CD4-positive, CD25-positive, alpha-beta regulatory T cell (primary cell): Measurements from ENCODE around the gene GJA3. TPM values are rescaled to one million over a fixed set of nuclear protein-coding genes. Genes with fewer than 3 reads are reported as not detected.

Source experiments
- ATAC-seq, 2 donors: fragments of 150-1000 bp; cut with Tn5 transposase; one replicate each; pipeline ENCODE4 v1.10.0; 2021; ENCODE audit warnings: low read depth in 2 of 2, moderate number of reproducible peaks in 2 of 2, moderate library complexity in 1 of 2
- DNase-seq, 3 donors: peaks; one replicate each; pipeline versions ENCODE4 v3.0.0 to v3.0.0-alpha.2; 2012 to 2022; ENCODE audit warnings: mixed read lengths in 1 of 3
- H3K27ac ChIP-seq: one replicate; pipeline ENCODE4 v1.7.0; 2013; ENCODE audit warnings: mild to moderate bottlenecking, low read length; ENCODE audit not compliant: insufficient read depth, poor library complexity, severe bottlenecking
- H3K27me3 ChIP-seq: one replicate; pipeline ENCODE4 v1.7.0; 2013; ENCODE audit warnings: low read length; ENCODE audit not compliant: control insufficient read depth, insufficient read depth
- H3K36me3 ChIP-seq: one replicate; pipeline ENCODE4 v1.7.0; 2013; ENCODE audit warnings: mild to moderate bottlenecking, low read length, moderate library complexity; ENCODE audit not compliant: control insufficient read depth, insufficient read depth
- H3K4me1 ChIP-seq: 2 replicates; pipeline ENCODE4 v1.7.0; 2013; ENCODE audit warnings: mild to moderate bottlenecking, low read length; ENCODE audit not compliant: insufficient read depth, control insufficient read depth, poor library complexity, severe bottlenecking
- H3K4me3 ChIP-seq: one replicate; pipeline ENCODE4 v1.7.0; 2013; ENCODE audit warnings: low read depth, mild to moderate bottlenecking, low read length, moderate library complexity
- H3K9me3 ChIP-seq, 2 experiments: 1 replicate in 1 of 2; 2 replicates in 1 of 2; pipeline ENCODE4 v1.7.0; 2013; ENCODE audit warnings: low read length in 2 of 2, mild to moderate bottlenecking in 1 of 2, moderate library complexity in 1 of 2; ENCODE audit not compliant: control insufficient read depth in 2 of 2
- H3K27ac Mint-ChIP-seq, 3 donors: one replicate each; pipeline ENCODE4 v1.8.0; 2020 to 2022; ENCODE audit warnings: mild to moderate bottlenecking in 3 of 3, mixed read lengths in 3 of 3, moderate library complexity in 2 of 3
- H3K27me3 Mint-ChIP-seq: one replicate; pipeline ENCODE4 v1.8.0; 2022; ENCODE audit warnings: mild to moderate bottlenecking, mixed read lengths
- H3K36me3 Mint-ChIP-seq: one replicate; pipeline ENCODE4 v1.8.0; 2020; ENCODE audit warnings: mixed read lengths
- H3K4me1 Mint-ChIP-seq, 4 donors: one replicate each; pipeline ENCODE4 v1.8.0; 2020 to 2022; ENCODE audit warnings: mixed read lengths in 4 of 4, mild to moderate bottlenecking in 1 of 4
- H3K4me3 Mint-ChIP-seq, 4 donors: one replicate each; pipeline ENCODE4 v1.8.0; 2020 to 2022; ENCODE audit warnings: mild to moderate bottlenecking in 4 of 4, mixed read lengths in 4 of 4, moderate library complexity in 3 of 4
- H3K9me3 Mint-ChIP-seq, 7 donors: one replicate each; pipeline ENCODE4 v1.8.0; 2020 to 2022; ENCODE audit warnings: mixed read lengths in 7 of 7, mild to moderate bottlenecking in 3 of 7, moderate library complexity in 2 of 7
- polyA plus RNA-seq, 4 donors: library from polyadenylated mRNA; unstranded; fragments of 300-500 nt; fragmentation: Illumina TruSeq; gene quantifications; one replicate each; pipeline ENCODE4 v1.2.3, GENCODE V29; 2021
- total RNA-seq: library from RNA; stranded (reverse); gene quantifications from one replicate; pipeline ENCODE4 v1.2.3, GENCODE V29; 2022

Gene GJA3
- total and polyA plus RNA-seq, 5 donors from 2014 or later: 0.06 TPM; not detected in 4

- Histone ChIP-seq H3K27ac (no peak overlapping the region), H3K9me3 (no peaks in the 10 kb centered on the region), H3K27me3 (peaks cover 8% of the 10 kb centered on the region), H3K36me3 (no peaks in the 10 kb centered on the region), H3K4me1 (peaks cover 2% of the 10 kb centered on the region), H3K4me3 (no peak overlapping the region)
- DNase-seq: no peak
- Mint-ChIP-seq H3K27ac (no peak overlapping the region), H3K4me3 (no peak overlapping the region), H3K4me1 (peaks cover 2 to 3% (median 2%) of the 10 kb centered on the region in 4 donors), H3K27me3 (peaks cover 47% of the 10 kb centered on the region), H3K9me3 (peaks cover 0 to 1% (median 0%) of the 10 kb centered on the region in 7 donors), H3K36me3 (no peaks in the 10 kb centered on the region)
- no peak for ATAC-seq
Observed at GRCh38 chr13:20168396-20168795, 7.5 kb upstream of the GJA3 start.

GRCh38 chr13:20165417-20166257 lies 4.8 kb upstream of the GJA3 start:
- H3K4me3 ChIP-seq: no peak overlapping the region
- Mint-ChIP-seq H3K27me3 (peaks cover 53% of the 10 kb centered on the region), H3K4me1 (peaks cover 5 to 11% (median 8%) of the 10 kb centered on the region in 4 donors), H3K36me3 (no peaks in the 10 kb centered on the region), H3K9me3 (peaks cover 0 to 2% (median 0%) of the 10 kb centered on the region in 7 donors), H3K27ac (no peak overlapping the region), H3K4me3 (no peak overlapping the region)
- H3K27ac ChIP-seq: no peak overlapping the region
- H3K36me3 ChIP-seq: no peaks in the 10 kb centered on the region
- no peak for ATAC-seq
- no peak for DNase-seq
- peaks cover 17% of the 10 kb centered on the region for H3K27me3 ChIP-seq
- peaks cover 22% of the 10 kb centered on the region for H3K4me1 ChIP-seq
- H3K9me3 ChIP-seq: no peaks in the 10 kb centered on the region

- no peak overlapping the region for H3K27ac ChIP-seq
- Mint-ChIP-seq H3K9me3 (peaks cover 0 to 2% (median 0%) of the 10 kb centered on the region in 7 donors), H3K4me3 (peak overlapping the region; percentile 71 to 84 (median 75)), H3K27me3 (peaks cover 59% of the 10 kb centered on the region), H3K36me3 (no peaks in the 10 kb centered on the region), H3K27ac (no peak overlapping the region), H3K4me1 (peaks cover 9 to 24% (median 17%) of the 10 kb centered on the region in 4 donors)
- no peak for ATAC-seq
- H3K27me3 ChIP-seq: peaks cover 40% of the 10 kb centered on the region
- peaks cover 31% of the 10 kb centered on the region for H3K4me1 ChIP-seq
- no peak overlapping the region for H3K4me3 ChIP-seq
- no peaks in the 10 kb centered on the region for H3K36me3 ChIP-seq
- no peaks in the 10 kb centered on the region for H3K9me3 ChIP-seq
- no peak for DNase-seq
Observed at GRCh38 chr13:20161951-20162300, 1.1 kb upstream of the GJA3 start.

GRCh38 chr13:20161275-20161950 lies 561 bp upstream of the GJA3 start:
- Mint-ChIP-seq H3K27ac (no peak overlapping the region), H3K4me1 (peaks cover 9 to 24% (median 17%) of the 10 kb centered on the region in 4 donors), H3K4me3 (peak overlapping the region; percentile 71 to 84 (median 75)), H3K36me3 (no peaks in the 10 kb centered on the region), H3K27me3 (peaks cover 63% of the 10 kb centered on the region), H3K9me3 (peaks cover 0 to 2% (median 0%) of the 10 kb centered on the region in 7 donors)
- ATAC-seq (peak; percentile 54 to 63), DNase-seq (peak; percentile 22 to 81 (median 45))
- Histone ChIP-seq H3K9me3 (no peaks in the 10 kb centered on the region), H3K36me3 (no peaks in the 10 kb centered on the region), H3K27ac (no peak overlapping the region), H3K27me3 (peaks cover 36% of the 10 kb centered on the region), H3K4me3 (no peak overlapping the region), H3K4me1 (peaks cover 31% of the 10 kb centered on the region)

GRCh38 chr13:20159646-20160305 lies 1.1 kb downstream of the GJA3 start:
- no peaks in the 10 kb centered on the region for H3K36me3 Mint-ChIP-seq
- peak overlapping the region; percentile 18 for H3K4me3 ChIP-seq
- DNase-seq: peak in 2 of 3 donors; percentile 12 to 31
- no peak for ATAC-seq
- peaks cover 9 to 24% (median 17%) of the 10 kb centered on the region in 4 donors for H3K4me1 Mint-ChIP-seq
- peaks cover 61% of the 10 kb centered on the region for H3K27me3 Mint-ChIP-seq
- H3K27me3 ChIP-seq: peaks cover 35% of the 10 kb centered on the region
- no peaks in the 10 kb centered on the region for H3K36me3 ChIP-seq
- peak overlapping the region; percentile 55 to 87 (median 86) for H3K4me3 Mint-ChIP-seq
- no peak overlapping the region for H3K27ac ChIP-seq
- H3K27ac Mint-ChIP-seq: peak overlapping the region in 1 of 3 donors; percentile 9
- no peaks in the 10 kb centered on the region for H3K9me3 ChIP-seq
- peaks cover 31% of the 10 kb centered on the region for H3K4me1 ChIP-seq
- H3K9me3 Mint-ChIP-seq: peaks cover 0 to 2% (median 0%) of the 10 kb centered on the region in 7 donors

GRCh38 chr13:20157151-20157796 lies 3.6 kb downstream of the GJA3 start:
- no peaks in the 10 kb centered on the region for H3K9me3 ChIP-seq
- Mint-ChIP-seq H3K36me3 (no peaks in the 10 kb centered on the region), H3K4me1 (peaks cover 4 to 19% (median 9%) of the 10 kb centered on the region in 4 donors), H3K4me3 (no peak overlapping the region), H3K27ac (no peak overlapping the region), H3K9me3 (peaks cover 0 to 2% (median 0%) of the 10 kb centered on the region in 7 donors), H3K27me3 (peaks cover 69% of the 10 kb centered on the region)
- no peak overlapping the region for H3K4me3 ChIP-seq
- no peak for ATAC-seq
- peaks cover 30% of the 10 kb centered on the region for H3K27me3 ChIP-seq
- DNase-seq: no peak
- no peaks in the 10 kb centered on the region for H3K36me3 ChIP-seq
- no peak overlapping the region for H3K27ac ChIP-seq
- H3K4me1 ChIP-seq: peaks cover 26% of the 10 kb centered on the region

DNA sequence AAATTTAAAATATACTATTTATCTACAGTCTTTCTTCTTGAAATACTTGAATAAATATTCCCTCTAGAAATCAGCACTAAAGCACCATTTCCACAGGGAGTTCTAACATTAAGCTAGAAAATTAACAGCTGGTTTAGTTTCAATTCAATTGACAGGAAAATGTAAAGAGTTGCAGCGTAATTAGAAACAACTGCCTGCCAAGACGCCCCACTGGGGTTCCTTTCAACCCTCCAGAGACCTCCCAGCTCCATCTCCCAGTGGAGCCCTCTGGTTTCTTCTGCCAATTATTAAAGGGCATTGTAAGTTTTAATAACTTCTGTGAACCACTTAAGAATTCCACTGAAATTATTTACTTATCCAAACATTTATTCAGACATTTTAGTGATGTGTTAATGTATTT lies 4.2 kb downstream of the GJA3 start:
- Mint-ChIP-seq H3K4me3 (no peak overlapping the region), H3K4me1 (peaks cover 4 to 14% (median 9%) of the 10 kb centered on the region in 4 donors), H3K9me3 (no peaks in the 10 kb centered on the region), H3K27ac (no peak overlapping the region), H3K36me3 (no peaks in the 10 kb centered on the region), H3K27me3 (peaks cover 69% of the 10 kb centered on the region)
- no peak for ATAC-seq
- Histone ChIP-seq H3K36me3 (no peaks in the 10 kb centered on the region), H3K27me3 (peaks cover 26% of the 10 kb centered on the region), H3K4me1 (peaks cover 20% of the 10 kb centered on the region), H3K9me3 (no peaks in the 10 kb centered on the region), H3K27ac (no peak overlapping the region), H3K4me3 (no peak overlapping the region)
- no peak for DNase-seq
